NCI-H82 treated with DMSO at 0.1 percent for 48 hours (cell line): ENCODE results near the gene GNAI2.
A peak's percentile ranks its signal among the peaks of the same experiment; 100 is the strongest.

Experiments
- DNase-seq: peaks from one replicate; lab custom pipeline; 2025; ENCODE audit not compliant: unreplicated experiment; lab: John Stamatoyannopoulos, UW

Gene GNAI2

DNA sequence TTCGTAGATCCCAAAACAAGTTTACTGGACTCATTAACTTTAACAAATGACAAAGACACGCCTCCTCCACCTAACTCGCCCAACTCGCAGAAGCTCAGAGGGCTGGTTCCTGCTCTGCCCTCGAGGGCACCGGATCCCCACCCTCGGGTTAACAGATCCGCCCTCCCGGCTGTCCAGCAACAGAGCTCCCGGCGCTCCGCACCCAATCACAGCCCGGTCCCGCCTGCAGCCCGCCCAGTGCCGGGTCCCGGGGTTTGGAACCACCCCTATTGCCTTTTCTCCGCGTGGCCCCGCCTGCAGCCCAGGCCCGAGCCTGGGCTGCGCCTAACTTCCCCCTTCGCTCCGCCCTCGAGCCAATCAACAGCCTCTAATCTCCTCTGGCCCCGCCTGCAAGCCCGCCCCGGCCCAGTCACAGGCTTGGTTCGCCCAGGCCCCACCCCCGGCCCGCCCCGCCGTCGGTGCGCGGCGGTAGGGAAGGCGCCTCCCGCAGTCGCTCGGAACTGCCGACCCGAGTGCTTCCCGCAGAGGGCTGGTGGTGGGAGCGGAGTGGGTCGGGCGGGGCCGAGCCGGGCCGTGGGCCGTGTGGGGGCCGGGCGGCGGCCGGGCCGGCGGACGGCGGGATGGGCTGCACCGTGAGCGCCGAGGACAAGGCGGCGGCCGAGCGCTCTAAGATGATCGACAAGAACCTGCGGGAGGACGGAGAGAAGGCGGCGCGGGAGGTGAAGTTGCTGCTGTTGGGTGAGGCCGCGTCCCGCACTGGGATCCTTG, at the start of gene GNAI2:
TSS of gene GNAI2 (plus strand) at position 489 of the 768 bp plus-strand sequence. CDS start at position 621, 132 bp downstream.
- peak; percentile 95 for DNase-seq

GRCh38 chr3:50187750-50188149, 48.3 kb upstream of the GNAI2 start:
- DNase-seq, result no peak

GRCh38 chr3:50189274-50189673, 46.7 kb upstream of the GNAI2 start:
- peak; percentile 63 for DNase-seq

- no peak for DNase-seq
Observed at GRCh38 chr3:50189989-50190388, 46.0 kb upstream of the GNAI2 start.

DNA sequence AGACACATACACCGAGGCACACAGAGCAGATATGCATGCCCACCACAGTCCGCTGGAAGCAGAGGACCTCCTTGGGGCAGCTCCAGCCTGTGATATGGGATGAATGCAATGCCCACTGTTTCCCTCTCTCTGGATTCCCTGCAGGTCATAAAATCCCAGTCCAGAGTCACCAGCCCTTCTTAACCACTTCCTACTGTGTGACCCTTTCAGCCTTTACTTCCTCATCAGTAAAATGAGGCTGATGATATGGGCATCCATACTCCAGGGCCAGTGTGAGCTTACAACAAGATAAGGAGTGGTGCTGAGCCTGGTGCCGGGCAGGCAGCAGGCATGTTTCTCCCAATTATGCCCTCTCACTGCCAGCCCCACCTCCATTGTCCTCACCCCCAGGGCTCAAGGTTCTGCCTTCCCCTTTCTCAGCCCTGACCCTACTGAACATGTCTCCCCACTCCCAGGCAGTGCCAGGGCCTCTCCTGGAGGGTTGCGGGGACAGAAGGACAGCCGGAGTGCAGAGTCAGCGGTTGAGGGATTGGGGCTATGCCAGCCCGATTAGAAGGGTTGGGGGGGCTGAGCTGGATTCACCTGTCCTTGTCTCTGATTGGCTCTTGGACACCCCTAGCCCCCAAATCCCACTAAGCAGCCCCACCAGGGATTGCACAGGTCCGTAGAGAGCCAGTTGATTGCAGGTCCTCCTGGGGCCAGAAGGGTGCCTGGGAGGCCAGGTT, 44.9 kb upstream of the GNAI2 start, which contains the start of gene GNAT1:
TSS of gene GNAT1 (plus strand) at position 675 of the 725 bp plus-strand sequence. CDS start 116 bp downstream, outside the sequence.
- no peak for DNase-seq

DNA sequence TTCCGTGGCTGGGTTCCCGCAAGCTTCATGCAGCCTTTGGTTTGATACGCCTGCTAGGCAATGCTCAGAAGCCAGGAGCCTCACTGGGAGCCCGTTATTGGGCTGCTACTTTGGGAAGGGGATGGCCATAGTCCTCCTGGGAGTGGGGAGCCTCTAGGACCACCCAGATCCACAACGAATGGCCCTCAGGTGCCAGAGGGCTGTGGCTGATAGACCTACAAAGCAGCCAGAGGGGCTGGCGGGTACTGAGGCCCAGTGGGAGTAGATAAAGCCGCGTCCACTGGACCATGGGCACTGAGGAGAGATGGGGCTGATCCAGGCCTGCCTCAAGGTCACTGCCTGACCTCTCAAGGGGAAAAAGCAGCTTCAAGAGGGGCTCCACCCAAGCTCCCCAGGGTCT, 43.9 kb upstream of the GNAI2 start:
- DNase-seq, result no peak

GRCh38 chr3:50192689-50193141, 43.3 kb upstream of the GNAI2 start:
- no peak for DNase-seq

DNA sequence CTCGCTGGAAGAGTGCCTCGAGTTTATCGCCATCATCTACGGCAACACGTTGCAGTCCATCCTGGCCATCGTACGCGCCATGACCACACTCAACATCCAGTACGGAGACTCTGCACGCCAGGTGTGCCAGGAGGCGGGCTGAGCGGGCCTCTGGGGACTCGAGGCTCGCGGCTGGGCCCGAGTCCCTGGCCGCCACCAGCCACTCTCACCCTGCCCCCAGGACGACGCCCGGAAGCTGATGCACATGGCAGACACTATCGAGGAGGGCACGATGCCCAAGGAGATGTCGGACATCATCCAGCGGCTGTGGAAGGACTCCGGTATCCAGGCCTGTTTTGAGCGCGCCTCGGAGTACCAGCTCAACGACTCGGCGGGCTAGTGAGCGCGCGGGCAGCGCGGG, 42.7 kb upstream of the GNAI2 start:
- no peak for DNase-seq

DNA sequence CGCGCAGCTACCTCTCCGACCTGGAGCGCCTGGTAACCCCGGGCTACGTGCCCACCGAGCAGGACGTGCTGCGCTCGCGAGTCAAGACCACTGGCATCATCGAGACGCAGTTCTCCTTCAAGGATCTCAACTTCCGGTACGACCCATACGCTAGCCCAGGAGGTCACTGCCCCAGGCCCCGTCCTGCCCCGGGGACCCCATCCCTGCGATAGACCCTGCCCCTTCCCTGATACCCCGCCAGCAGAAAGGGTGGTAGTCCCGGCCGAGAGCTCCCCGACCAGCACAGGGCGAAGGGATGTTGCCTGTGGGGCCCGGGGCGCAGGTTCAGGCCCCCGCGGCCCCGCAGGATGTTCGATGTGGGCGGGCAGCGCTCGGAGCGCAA, 42.3 kb upstream of the GNAI2 start:
- no peak for DNase-seq

DNA sequence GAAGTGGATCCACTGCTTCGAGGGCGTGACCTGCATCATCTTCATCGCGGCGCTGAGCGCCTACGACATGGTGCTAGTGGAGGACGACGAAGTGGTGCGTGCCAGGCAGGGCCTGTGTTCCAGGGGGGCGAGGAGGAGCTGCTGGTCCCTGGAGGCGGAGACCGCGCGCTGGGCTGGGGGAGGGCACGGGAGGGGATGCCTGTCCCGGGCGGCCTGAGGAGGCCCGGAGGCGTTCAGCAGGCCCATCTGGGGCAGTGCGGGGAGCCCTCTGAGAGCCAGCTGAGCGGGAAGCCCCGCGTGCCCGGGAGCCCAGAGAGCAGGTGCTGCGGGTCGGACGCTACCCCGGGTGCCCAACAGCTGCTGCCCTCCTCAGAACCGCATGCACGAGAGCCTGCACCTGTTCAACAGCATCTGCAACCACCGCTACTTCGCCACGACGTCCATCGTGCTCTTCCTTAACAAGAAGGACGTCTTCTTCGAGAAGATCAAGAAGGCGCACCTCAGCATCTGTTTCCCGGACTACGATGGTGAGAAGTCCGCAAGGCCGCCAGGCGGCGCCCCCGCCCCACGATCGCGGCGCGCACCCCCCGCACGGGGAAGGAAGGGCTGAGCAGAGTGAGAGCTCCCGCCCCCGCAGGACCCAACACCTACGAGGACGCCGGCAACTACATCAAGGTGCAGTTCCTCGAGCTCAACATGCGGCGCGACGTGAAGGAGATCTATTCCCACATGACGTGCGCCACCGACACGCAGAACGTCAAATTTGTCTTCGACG, 41.7 kb upstream of the GNAI2 start:
- DNase-seq, result peak; percentile 40

DNA sequence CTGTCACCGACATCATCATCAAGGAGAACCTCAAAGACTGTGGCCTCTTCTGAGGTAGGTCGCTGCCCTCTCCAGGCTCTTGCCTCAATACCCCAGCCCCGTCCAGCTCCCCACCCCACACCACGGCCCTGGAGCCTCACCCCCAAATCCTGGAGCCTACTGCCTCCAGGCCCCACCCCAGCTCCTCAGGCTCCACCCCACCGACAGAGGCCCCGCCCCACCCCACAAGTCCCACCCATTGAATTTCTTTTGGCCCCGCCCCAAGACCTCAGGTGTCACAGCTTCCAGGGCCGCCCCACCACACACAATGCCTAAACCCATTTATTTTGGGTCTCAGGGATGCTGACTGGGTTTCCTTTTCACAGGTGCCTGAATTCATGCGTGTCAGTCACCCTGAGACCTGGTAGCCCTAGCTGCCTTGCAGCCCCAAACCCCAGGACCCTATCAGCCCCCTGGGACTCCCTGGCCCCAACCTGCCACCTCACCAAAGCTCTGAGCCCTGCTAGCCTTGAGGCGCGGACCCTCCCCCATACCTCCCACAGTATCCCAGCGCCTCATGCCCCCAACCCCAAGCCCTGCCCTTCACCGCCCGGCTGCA, 41.0 kb upstream of the GNAI2 start:
- DNase-seq, result no peak

GRCh38 chr3:50195501-50196252, 40.3 kb upstream of the GNAI2 start:
- DNase-seq, result no peak

DNA sequence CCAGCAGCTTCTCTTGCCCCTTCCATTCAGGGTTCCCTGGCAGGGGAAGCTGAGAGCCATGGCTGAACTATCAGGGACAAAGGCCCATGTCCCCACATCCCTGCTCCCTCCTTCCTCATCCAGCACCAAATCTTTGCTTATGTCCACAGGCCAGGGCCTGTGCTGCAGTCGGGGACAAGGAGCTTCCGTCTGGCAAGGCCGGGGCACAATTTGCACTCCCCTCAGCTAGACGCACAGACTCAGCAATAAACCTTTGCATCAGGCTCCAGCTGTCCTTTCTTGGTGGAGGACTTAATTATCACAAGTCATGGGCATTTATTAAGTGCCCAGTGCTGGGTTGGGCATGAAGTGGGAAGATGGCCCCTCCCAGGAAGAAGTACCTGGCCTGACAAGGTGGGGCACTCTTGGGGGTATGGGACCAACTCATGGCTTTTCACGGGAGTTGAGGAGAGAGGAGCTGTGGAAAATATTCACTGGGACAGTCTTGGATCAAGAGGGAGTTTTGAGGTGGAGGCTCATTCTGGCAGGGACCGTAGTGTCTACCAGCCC, 39.7 kb upstream of the GNAI2 start:
- no peak for DNase-seq

DNA sequence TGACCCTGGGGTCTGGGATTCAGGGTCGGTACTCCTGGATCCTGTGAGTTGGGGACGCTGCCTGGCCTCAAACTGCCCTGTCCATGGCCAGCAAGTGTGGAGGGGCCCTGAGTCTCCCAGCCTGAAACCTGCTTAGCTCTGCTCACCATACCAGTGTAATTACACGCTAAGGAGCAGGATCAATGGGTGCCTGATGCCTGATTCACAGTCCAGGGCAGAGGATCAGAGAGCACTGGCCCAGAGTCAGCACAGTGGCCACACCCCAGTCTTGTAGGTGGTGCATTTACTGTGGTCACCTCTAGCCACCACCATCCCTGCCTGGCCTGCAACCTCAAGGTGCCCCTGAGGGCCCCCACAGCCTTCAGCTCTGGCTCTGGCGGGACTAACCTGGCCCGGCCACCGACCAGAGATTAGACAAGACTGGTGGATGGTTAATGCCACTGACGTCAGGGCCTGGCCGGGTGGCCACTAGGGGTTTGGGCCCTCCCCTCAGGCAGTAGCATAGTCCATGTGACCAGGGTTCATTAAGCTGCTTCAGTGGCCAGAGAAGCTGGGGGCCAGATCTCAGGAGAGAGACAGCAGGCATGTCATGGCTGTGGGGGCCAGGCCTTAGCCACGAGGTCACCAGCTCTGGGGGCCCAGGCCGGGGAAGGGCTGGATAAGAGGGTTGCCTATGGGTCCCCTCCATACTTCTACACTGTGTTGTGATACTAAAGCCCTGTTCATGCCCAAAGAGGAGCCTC, 34.3 kb upstream of the GNAI2 start:
- no peak for DNase-seq

- no peak for DNase-seq
Observed at GRCh38 chr3:50202353-50203112, 33.5 kb upstream of the GNAI2 start.

DNA sequence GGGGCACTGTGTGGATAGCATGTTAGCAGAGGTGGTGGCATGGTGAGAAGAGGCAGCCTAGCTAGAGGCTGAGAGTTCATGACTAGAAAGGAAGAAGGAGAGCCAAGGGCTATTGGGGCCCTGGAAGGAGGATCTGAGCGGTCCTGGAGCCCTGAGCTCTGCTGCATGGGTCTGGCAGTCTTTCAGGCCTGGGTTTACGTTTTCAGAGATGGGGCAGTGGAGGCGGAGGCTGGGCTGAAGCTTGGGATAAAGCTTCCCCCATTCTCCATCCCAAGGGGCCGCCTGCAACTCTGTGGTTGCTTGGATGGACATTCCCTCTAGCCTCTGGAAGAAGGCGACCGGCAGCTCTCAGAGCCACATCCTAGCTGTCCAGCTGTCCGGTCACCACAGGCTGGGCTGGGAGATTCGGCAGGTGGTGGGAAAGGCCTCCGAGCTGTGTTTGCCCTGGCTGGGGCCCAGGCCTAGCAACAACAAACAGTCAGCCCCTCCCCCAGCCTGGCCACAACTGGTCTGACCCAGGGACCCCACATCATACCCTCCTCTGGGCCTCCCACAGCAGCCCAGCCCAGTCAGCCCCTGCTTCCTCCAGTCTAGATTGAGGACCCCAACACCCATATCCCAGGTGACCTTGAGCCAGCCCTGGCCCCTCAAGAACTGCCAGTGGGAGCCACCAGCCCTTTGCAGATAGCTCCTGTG, 32.7 kb upstream of the GNAI2 start:
- DNase-seq, result no peak

DNA sequence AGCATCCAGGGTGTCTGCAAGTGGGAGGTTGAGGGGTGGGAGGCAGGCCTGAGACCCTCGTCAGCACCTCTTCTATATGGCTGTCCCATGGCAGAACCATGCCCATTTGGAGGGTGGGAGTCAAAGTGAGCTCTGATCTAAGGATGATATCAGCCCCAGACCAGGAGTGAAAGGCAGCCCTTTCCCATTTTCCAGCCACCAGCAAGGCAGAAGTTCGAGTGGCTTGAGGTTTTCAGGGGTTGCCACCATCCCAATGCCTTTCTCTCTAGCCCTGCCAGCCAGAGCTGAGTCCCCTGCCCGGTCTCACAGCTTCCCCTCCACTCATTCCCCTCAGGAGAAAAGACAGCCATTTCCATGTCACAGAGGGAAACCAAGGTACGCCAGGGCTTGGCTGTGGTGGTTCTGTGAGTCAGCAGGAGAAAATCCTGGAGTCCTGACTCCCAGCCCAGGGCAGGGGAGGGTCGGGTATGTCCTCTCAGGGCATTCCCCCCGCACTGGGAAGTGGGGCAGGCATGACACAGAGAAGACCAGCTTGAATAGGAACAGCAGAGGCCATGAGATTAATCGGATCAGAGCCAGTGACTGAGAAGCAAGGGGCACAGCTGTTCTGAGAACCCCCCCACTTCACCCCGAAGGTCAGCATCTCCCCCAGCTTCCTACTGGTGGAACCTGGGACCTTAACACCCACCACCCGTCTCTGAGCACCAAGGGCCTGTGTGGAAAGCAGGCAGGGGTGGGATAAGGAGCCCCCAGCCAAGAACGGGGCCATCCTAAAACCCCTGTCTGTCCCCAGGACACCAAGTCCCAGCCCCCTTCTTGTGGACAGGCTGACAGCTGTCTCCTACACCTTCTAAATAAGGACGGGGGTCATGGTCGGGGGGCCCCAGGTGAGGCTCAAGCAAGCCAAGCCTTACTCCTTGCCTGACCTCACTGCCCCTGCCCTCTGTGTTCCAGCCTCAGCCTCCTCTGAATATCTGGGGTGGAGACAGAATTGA, 31.9 kb upstream of the GNAI2 start:
- peak; percentile 43 for DNase-seq
